Measurements from ENCODE around the gene ULK4.

DNA sequence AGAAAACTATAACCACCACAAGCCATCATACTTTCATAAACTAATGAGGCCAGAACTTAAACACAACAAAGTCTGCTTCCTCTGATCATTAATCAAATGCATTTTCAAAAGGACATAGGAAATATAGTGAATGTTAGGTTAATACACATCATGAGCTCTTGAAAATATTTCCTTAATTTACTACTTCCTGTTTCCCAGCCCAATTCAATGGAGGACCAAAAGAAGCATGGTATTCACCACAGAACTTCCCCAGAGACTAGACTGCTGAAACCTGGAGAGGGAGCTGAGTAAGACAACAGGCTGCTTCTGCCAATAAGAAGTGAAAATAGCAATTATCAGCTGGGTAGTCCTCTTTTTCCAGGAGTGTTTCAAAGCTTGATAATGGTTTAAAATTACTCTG lies 250.3 kb downstream of the ULK4 start:
- TF ChIP-seq, protein P1, sequence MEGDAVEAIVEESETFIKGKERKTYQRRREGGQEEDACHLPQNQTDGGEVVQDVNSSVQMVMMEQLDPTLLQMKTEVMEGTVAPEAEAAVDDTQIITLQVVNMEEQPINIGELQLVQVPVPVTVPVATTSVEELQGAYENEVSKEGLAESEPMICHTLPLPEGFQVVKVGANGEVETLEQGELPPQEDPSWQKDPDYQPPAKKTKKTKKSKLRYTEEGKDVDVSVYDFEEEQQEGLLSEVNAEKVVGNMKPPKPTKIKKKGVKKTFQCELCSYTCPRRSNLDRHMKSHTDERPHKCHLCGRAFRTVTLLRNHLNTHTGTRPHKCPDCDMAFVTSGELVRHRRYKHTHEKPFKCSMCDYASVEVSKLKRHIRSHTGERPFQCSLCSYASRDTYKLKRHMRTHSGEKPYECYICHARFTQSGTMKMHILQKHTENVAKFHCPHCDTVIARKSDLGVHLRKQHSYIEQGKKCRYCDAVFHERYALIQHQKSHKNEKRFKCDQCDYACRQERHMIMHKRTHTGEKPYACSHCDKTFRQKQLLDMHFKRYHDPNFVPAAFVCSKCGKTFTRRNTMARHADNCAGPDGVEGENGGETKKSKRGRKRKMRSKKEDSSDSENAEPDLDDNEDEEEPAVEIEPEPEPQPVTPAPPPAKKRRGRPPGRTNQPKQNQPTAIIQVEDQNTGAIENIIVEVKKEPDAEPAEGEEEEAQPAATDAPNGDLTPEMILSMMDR (IDR thresholded peaks at IDR 0.05; ENCODE audit: low read depth, low read length) = no peak
- TF ChIP-seq EZH2phosphoT487 (IDR thresholded peaks at IDR 0.05; ENCODE audit: low read depth) = no peak

Measured in OCI-LY3 (cell line).